Activated CD8-positive, alpha-beta memory T cell treated with anti-CD3 and anti-CD28 coated beads, Interleukin-2, amount 50 U/mL, for 24 hours (primary cell): ENCODE data around the gene CELF5.

Experiments
- DNase-seq: peaks from one replicate; pipeline ENCODE4 v3.0.0-alpha.2; 2020; ENCODE audit errors: extremely low read depth

The CELF5 gene

DNA sequence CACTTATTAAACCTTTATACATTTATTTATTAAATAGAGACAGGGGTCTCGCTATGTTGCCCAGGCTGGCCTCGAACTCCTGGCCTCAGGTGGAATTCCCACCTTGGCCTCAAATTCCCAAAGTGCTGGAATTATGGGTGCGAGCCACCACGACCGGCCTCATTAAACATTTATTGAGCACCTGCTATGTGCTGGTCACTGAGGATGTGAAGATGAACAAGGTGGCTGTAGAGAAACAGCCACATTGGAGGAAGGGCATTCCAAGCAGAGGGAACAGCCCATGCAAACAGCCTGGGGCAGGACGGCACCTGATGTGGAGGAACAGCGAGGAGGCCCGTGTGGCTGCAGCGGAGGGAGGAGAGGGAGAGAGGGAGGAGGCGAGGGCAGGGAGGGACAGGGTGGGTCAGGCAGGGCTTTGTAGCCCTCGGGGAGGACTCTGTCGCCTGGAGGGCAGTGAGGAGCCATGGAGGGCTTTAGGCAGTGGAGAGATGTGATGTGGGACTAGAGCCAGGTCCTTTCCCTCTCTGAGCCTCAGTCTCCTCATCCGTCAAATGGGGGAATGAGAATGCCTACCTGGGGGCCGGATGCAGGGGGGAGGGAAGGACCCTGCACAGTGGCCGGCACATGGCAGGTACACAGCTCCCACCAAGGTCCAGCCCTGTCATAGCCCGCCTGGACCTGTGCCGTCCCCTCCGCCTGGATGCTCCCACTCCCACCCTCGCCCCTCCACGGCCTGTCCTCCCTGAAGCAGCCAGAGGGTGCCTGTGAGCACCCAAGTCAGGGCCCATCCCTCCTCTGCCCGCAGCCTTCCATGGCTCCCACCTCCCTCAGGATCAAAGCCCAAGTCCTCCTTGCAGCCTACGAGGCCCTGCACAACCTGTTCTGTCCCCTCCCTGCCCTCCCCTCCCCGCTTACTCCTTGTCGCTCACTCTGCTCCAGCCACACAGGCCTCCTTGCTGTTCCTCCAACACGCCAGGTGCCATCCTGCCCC, 120.4 kb downstream of the CELF5 start:
- no peak for DNase-seq

DNA sequence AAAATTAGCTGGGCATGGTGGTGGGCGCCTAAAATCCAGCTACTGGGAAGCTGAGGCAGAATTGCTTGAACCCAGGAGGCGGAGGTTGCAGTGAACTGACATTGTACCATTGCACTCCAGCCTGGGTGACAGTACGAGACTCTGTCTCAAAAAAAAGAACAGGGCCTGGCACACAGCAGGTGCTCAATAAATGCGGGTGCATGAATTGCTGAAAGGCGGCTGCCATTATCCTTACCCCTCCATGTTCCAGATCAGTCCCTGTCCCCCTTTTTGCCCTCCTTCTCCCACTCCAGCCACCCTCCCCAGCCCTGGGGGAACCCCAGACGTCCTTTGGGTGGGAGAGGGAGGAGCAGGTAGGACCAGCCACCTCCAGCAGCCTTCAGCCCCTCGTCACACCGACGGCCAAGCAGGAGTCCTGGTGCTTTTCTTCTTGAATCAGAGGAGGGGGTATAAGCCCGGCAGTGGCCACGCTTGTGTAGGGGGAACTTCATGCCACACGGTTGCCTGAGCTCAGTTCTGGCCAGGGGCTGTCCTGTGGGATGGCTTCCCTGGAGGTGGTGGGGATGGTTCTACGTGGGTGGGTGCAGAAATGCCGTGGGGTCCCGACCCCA, 121.5 kb downstream of the CELF5 start:
- DNase-seq: no peak
